ENCODE measurements around the gene CEP63.
A peak's percentile ranks its signal among the peaks of the same experiment; 100 is the strongest.

CEP63 gene

DNA sequence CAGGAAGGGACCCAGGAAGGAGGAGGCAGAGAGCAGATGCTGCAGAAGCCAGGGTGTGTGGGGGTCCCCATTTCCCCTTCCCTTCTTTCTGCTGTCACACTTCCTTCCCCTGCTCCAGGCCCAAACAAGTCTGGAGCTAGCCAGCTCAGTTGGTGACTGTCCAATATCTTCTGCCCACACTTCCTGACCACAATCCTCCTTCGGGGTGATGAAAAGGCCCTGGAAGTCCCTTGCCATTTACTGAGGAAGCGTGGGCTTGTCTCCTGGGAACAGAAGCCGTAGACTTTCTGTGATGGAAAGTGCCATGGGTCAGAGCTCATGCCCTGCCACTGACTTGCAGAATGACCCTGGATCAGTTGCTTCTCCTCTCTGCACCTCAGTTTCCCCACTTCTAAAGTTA lies 39.1 kb upstream of the CEP63 start:
- TF ChIP-seq, protein P1, sequence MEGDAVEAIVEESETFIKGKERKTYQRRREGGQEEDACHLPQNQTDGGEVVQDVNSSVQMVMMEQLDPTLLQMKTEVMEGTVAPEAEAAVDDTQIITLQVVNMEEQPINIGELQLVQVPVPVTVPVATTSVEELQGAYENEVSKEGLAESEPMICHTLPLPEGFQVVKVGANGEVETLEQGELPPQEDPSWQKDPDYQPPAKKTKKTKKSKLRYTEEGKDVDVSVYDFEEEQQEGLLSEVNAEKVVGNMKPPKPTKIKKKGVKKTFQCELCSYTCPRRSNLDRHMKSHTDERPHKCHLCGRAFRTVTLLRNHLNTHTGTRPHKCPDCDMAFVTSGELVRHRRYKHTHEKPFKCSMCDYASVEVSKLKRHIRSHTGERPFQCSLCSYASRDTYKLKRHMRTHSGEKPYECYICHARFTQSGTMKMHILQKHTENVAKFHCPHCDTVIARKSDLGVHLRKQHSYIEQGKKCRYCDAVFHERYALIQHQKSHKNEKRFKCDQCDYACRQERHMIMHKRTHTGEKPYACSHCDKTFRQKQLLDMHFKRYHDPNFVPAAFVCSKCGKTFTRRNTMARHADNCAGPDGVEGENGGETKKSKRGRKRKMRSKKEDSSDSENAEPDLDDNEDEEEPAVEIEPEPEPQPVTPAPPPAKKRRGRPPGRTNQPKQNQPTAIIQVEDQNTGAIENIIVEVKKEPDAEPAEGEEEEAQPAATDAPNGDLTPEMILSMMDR (conservative IDR thresholded peaks at IDR 0.05; ENCODE audit: low read length): no peak
- no peak overlapping the region for H3K4me3 ChIP-seq (ENCODE audit: low read length)
- DNase-seq (ENCODE audit: low read depth): peak; percentile 85

DNA sequence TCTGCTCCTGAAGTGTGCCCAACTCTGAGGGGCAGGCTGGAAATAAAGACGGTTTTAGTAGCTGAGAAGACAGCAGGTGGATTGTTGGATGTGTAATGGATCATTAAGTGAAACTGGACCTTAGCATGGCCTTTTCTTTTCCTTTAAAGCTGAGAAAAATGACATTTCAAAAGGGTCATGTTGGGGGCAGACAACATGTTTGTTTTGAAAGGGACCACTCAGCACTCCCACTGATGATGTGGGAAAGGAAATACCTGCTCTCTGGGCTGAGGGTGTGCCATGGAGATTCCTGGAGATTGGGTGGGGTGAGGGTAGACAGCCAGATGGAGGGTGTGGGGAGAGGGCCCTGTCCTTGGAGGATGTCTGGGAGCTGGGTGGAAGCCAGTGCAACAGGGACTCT lies 38.5 kb upstream of the CEP63 start:
- DNase-seq (ENCODE audit: low read depth): no peak
- TF ChIP-seq, protein P1 (conservative IDR thresholded peaks at IDR 0.05; ENCODE audit: low read length): no peak
- no peak overlapping the region for H3K4me3 ChIP-seq (ENCODE audit: low read length)

DNA sequence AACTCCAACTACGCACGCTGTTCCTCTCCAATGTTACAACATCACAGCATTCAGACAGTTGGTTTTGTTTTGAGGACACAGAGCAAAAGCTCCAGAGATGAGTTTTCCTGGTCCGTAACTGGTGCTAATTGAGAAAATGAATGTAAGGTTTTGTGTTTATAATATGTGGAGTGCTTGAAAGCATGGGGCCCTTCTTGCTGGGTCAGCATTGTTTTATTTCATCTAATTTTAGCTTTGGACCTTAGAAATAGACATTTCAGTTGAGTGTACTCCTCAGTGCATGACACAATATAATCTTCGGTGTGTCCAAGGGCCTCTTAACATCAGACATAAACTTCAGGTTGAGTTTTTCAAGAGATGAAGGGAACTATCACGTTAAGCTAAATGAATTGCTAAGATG lies 37.2 kb upstream of the CEP63 start:
- no peak overlapping the region for H3K4me3 ChIP-seq (ENCODE audit: low read length)
- no peak for DNase-seq (ENCODE audit: low read depth)
- TF ChIP-seq, protein P1 (conservative IDR thresholded peaks at IDR 0.05; ENCODE audit: low read length): no peak

DNA sequence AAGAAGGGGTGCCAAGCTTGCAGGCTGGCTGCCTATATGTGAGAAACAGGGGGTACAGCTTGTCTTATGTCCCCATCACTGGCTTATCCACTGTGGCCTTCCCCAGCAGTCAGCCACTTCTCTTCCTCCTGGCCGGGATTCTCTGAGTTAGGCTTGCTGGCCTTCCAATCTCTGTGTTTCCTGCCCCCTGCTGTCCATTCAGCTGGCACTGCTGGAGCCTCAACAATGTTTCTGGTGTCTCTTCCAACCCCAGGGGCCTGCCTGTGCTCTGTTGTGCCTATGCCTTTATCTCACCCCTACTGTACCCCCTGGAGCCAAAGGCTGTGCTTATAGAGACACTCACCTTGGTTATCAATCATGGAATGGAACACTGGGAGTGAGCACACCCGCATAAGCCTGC lies 36.6 kb upstream of the CEP63 start:
- TF ChIP-seq, protein P1 (conservative IDR thresholded peaks at IDR 0.05; ENCODE audit: low read length): peak; percentile 45
- no peak overlapping the region for H3K4me3 ChIP-seq (ENCODE audit: low read length)
- DNase-seq (ENCODE audit: low read depth): no peak

DNA sequence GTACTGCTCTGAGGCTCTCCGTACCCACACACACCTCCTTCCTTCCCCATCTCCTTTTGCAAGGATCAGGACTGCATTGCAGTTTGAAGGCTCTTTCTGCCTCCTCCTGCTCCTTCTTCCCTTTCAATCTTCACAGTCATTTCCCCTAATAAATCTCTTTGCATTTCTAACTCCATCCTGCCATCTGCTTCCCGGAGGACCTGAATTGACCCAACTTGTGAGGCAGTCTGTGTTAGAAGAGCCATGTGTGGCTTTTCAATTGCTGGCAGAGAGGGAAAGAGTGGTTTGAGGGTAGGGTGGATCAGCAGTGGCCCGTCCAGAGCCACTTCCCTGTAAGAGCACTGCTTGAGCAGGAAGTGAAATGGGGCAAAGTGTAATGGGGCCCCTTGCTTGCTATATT lies 35.9 kb upstream of the CEP63 start:
- TF ChIP-seq, protein P1 (conservative IDR thresholded peaks at IDR 0.05; ENCODE audit: low read length): no peak
- no peak for DNase-seq (ENCODE audit: low read depth)

DNA sequence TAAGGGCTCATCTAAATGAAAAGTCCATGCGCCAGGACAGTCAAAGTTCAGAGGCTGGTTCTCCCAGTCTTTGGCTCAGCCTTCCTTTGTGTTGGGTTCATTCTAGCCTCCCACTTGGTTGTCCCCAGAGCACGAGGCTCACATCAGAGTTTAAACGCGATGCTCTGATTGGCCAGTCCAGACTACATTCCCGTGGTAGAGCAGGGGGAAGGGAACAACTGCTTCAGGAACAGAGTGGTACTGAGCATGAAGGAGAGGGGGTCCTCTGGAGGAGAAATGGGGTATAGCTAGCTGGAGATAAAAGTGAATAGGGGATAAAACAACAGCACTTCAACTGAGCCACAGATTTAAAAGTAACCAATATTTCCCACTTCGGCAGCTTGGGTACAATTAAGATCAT lies 32.2 kb upstream of the CEP63 start:
- H3K4me3 ChIP-seq (ENCODE audit: low read length): no peak overlapping the region
- TF ChIP-seq, protein P1 (conservative IDR thresholded peaks at IDR 0.05; ENCODE audit: low read length): peak; percentile 18; the same call in 1 of the 2 replicates
- DNase-seq (ENCODE audit: low read depth): no peak

More for the DNA sequence above, 35.9 kb upstream of the CEP63 start:
- H3K4me3 ChIP-seq (ENCODE audit: low read length): no peak overlapping the region

DNA sequence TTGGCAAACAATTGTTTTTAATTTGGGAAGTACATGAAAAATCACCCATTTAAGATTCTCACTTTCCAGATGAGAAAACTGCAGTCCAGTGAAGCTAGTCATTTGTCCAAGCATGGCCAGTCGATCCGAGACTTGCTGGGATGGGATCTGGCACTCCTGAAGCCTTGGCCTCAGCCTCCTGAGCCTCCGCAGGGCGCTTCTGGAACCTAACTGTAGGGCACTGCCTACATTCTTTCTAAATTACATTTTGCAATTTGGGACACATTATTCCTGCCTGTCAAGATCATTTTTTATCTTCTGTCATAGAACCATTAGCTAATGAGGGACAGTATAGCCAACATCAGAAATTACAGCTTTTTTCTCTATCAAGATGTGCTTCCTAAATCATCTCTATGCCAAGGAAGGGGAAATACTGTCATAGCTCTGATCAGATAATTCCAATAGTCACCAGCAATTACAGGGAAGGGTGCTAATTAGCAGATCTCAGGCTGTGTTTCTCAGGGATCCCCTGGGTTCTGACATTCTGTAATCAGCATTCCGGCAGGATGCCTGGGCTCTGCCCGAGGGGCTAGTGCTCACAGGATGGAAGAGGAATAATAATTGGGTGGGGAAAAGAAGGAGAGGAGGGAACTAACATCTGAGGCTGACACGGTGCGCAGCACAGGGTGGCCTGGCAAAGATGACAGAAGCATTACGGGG lies 28.3 kb upstream of the CEP63 start:
- TF ChIP-seq, protein P1 (conservative IDR thresholded peaks at IDR 0.05; ENCODE audit: low read length): no peak
- no peak overlapping the region for H3K4me3 ChIP-seq (ENCODE audit: low read length)
- DNase-seq (ENCODE audit: low read depth): peak; percentile 44
